Gastroesophageal sphincter (tissue), 3 donors: ENCODE results near the gene DMRTA2.

ENCODE experiments used
- POLR2A ChIP-seq, 2 donors: fragments of 450-650 bp; IDR thresholded peaks; one replicate each; pipeline ENCODE4 v1.6.1; 2017; ENCODE audit warnings: antibody characterized with exemption in 2 of 2, mild to moderate bottlenecking in 2 of 2, moderate library complexity in 1 of 2
- POLR2AphosphoS5 ChIP-seq: sonication (generic); formaldehyde crosslinking; IDR thresholded peaks from one replicate; pipeline ENCODE4 v1.6.1; 2017; ENCODE audit warnings: antibody characterized with exemption
- TF ChIP-seq, protein P1 (sequence below), 4 experiments: fragments of 200-600 bp in 2 of 4; fragments of 450-650 bp in 2 of 4; sonication (generic) in 1 of 4; IDR thresholded peaks; one replicate each; pipeline ENCODE4 v1.5.1; 2017 to 2019; ENCODE audit warnings: antibody characterized with exemption in 4 of 4, mild to moderate bottlenecking in 2 of 4, moderate library complexity in 2 of 4

DNA sequence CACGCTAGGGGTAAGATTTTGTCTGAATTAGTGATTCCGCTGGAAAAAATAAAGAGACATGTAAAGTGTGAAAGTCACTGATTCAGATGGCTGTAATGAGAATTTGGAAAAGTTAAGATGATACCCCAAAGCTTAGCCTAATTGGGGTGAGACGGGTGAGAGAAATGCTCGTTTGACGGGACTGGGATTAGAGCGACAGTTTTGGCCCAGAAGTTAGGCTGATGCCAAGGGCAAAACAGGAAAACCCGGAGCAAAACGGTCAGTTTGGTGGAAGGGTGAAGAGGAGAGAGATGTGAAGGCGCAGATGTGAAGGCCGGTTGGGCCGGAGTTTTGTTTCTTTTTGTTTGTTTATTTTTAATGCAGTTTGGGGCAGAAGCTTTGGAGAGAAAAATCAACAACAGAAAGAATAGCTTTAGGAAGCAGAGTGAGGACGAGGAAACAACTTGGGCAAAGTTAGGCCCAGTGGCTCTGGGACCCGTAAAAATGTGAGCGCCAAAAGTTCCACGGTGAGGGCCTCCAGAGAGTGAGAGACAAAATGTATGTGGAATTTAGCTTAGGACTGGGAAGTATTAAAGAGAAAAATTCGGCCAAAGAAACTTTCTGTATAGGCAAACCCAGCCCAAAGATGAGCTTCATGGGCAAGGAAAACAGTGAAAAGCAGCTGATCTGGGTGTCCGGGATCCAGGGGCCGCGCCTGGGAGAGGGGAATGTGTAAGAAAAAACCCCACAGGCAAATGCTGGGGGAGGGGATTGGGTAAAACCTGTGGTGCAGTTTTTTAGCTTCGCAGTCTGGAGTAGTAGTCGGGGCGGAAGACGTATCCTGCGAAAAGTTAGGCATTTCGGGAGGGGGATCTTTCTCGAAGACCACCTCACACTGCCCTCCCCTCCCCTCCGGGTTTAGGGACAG, 1.2 kb downstream of the DMRTA2 start:
- TF ChIP-seq, protein P1, sequence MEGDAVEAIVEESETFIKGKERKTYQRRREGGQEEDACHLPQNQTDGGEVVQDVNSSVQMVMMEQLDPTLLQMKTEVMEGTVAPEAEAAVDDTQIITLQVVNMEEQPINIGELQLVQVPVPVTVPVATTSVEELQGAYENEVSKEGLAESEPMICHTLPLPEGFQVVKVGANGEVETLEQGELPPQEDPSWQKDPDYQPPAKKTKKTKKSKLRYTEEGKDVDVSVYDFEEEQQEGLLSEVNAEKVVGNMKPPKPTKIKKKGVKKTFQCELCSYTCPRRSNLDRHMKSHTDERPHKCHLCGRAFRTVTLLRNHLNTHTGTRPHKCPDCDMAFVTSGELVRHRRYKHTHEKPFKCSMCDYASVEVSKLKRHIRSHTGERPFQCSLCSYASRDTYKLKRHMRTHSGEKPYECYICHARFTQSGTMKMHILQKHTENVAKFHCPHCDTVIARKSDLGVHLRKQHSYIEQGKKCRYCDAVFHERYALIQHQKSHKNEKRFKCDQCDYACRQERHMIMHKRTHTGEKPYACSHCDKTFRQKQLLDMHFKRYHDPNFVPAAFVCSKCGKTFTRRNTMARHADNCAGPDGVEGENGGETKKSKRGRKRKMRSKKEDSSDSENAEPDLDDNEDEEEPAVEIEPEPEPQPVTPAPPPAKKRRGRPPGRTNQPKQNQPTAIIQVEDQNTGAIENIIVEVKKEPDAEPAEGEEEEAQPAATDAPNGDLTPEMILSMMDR (IDR thresholded peaks at IDR 0.05): no peak
- no peak for TF ChIP-seq POLR2A (IDR thresholded peaks at IDR 0.05)
- no peak for TF ChIP-seq POLR2AphosphoS5
